Hematopoietic multipotent progenitor cell treated with erythropoietin and hydrocortisone succinate and interleukin-3 and kit ligand, for 17 days (in vitro differentiated cells): ENCODE results near the gene KCNN3.
A peak's percentile ranks its signal among the peaks of the same experiment; 100 is the strongest.
"Not testable (repeated sequence)": the region's sequence is repeated elsewhere in the genome, so short reads cannot be mapped to it uniquely, and the experiment has no call there.

ENCODE experiments used
- DNase-seq: peaks from one replicate; pipeline ENCODE4 v3.0.0-alpha.2; 2015; ENCODE audit warnings: low spot score

The KCNN3 gene

DNA sequence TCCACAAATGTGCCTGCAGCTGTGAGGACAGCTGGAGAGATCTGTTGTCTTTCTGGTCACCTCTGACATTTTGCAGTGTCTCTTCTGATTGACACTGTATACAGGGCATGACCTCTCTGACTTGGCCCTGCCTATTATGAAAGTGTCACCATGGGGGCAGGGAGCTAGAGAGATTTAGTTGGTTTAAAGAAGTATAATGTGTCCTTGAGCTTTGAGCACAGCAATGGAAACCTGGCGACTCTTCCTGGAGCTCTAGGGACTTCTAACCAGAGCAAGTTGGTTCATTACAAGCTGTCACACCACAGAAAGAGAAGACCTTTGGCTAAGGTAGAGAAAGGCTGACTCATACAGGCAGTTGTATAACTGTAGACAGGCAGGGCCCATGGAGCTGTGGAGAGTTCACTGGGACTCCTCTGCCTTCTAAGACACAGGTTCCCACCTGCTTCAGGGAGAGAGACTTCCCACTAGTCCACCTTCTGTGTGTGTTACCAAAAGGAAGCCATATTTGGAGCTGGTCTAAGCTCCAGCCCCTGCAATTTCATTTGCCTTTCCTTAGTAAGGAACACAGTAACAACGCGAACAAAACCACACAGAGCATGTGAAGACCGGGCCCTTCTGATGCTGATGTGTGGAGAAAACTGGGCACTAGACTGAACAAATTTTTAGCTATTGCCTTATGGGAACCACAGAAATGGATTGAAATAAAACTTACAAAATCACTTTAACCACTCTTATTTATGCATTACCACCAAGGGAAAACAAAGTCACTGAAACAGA lies 171.6 kb downstream of the KCNN3 start:
- no peak for DNase-seq

DNA sequence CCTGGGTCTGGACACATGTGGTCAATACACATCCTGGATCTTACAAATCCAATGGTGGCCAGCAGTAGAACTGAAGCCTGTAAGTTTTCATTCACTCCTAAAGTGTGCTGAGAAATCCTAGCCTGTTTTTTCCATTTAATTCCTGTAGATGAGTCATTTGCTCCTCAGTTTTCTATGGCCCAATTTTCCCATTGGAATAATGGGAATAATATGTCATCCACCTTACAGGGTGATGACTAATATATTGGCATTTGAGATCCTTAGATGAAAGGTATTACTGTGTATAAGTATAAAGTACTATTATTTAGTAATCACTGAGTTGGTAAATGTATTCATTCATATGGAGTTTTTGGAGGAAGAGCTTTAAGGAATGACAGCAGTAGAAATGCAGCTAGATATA lies 172.4 kb downstream of the KCNN3 start:
- DNase-seq = no peak

DNA sequence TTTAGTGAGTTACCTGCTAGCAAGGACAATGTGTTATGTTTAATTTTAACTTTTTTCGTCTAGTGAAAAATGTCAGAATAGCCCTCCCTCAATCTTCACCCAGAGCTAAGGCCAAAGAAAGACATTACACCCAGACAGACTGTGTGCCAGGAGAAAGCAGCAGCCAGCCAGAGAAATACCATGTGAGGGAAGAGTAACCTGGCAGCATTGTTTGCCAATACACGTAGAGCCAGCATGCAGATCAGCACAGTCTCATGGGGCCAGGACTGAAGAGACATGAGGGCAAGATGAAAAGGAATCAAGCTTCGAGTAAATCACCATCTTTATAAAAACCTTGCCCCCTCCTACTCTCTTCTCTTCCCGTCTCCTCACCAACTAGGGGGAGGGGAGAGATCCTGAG lies 173.6 kb downstream of the KCNN3 start:
- no peak for DNase-seq

DNA sequence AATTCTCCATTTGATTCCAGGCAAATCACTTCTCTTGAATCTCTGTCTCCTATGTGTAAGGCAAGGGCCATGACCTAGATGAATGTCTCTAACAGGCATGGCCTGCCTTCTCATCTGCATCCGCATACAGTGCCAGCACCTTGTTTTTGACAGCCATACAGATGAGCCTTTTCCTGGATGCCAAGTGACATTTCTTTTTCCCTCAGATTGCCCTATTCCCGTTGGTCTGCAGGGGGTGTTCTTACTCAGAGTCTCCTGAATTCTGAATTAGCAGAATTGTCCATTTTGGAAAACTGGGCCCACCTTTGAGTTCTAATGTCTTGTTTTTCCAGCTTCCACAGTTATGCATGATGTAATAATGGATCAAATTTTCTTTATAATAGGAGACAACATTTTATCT lies 174.1 kb downstream of the KCNN3 start:
- DNase-seq = no peak

DNA sequence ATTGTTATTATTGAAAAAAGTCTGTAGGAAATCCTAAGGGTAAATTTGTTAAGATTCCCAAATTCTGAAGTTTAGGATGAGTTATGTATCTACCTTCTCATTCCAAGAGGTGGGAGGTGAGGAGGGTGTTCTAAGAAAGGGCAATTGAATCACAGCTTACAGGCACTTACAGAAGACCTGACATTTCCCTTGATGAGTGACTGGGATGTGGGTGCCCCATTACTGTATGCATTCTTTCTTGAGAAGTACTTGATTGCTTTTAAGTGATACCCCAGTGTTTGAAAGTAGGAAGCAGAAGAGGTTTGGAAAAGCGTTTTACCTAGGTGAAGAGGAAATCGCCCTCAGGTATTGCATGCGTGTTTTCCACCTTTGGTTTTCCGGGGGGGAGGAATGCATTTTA lies 175.1 kb downstream of the KCNN3 start:
- DNase-seq = no peak

DNA sequence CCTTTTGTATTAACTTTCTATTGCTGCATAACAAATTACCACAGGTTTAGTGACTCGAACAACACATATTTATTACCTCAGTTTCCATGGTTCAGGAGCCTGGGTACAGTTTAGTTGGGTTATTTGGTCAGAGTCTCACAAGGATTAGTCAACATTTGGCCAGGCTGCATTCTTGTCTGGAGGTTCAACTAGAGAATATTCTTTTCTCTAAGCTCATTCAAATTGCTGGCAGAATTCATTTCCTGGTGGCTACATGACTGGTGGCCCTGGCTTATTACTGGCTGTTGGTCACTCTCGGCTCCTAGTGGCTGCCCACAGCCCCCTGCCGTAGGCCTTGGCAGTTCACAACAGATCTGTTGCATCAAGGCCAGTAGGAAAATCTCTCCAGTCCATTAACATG lies 181.0 kb downstream of the KCNN3 start:
- DNase-seq = no peak

DNA sequence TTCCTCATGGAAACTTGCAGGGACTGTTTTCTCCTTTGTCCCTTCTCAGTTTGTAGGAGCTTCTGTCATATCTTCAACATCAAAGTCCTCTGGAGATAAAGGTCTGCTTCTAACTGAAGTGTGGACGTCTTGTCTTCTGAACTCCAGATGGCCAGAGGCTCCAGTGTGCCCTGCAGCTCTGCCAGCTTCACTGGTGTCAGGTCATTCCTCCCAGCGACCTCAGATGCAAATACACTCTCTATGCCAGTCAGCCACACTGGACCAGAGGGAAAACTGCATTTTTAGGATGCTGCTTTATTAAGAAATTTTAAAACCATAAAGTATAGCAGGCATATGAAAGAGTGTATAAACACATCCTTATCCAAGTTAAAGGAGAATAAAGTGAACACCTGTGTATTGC lies 183.6 kb downstream of the KCNN3 start:
- DNase-seq = no peak

DNA sequence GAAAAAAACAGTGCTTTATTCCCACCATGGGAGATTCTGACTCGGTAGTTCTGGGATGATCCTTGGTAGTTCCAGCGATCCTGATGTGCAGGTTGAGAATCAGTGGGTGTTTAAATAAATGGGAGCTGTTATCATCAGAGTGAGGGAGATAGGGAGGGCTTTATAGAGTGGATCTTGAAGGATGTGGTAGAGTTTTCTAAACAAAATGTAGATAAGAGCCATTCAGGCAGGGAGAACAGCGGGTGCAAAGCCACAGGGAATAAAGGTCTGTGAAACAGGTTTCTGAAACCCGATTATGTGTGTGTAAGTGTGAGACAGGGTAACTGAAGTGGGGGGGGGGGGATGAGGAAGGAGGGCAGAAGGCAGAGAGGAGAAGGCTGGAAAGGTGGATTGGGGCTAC lies 186.3 kb downstream of the KCNN3 start:
- no peak for DNase-seq

DNA sequence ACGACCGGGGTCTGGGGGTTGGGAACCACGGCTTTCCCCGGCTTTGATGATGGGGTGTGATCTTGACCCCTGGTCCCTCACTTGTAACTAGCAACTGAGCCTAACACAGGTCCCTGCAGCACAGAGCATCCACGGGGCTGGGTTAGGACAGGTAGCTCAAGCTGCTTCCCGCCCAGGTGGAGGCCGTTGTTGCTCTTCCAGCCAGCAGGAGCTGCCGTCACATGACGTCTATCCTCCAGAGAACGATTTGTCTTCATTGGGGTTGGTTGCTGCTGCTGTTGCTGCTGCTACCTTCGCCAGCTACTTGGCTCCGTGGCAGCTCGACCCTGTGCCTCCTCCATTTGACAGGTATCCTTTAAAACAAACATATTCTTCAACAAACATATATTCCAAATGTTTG lies 187.8 kb downstream of the KCNN3 start:
- no peak for DNase-seq

DNA sequence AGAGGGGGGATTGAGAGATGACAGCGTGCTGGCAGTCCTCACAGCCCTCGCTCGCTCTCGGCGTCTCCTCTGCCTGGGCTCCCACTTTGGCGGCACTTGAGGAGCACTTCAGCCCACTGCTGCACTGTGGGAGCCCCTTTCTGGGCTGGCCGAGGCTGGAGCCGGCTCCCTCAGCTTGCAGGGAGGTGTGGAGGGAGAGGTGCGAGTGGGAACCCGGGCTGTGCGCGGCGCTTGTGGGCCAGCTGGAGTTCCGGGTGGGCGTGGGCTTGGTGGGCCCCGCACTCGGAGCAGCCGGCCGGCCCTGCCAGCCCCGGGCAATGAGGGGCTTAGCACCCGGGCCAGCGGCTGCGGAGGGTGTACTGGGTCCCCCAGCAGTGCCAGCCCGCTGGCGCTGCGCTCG lies 192.2 kb downstream of the KCNN3 start:
- not testable (repeated sequence) for DNase-seq

DNA sequence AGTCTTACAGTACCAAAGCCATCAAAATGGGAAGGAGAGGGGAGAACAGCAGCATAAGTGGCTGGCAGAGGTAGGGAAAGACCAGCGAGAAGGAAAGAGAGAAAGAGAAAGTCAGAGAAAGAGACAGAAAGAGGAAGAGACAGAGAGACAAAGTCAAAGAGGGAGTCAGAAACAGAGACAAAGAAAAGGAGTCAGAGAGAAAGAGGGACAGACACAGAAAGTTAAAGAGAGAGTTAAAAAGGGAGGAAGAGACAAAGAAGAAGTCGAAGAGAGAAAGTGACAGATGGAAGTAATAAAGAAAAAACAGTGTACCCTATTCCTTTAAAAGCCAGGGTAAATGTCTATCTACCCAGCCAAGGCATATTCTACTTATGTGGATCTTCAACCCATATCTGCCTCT lies 193.2 kb downstream of the KCNN3 start:
- DNase-seq = not testable (repeated sequence)

DNA sequence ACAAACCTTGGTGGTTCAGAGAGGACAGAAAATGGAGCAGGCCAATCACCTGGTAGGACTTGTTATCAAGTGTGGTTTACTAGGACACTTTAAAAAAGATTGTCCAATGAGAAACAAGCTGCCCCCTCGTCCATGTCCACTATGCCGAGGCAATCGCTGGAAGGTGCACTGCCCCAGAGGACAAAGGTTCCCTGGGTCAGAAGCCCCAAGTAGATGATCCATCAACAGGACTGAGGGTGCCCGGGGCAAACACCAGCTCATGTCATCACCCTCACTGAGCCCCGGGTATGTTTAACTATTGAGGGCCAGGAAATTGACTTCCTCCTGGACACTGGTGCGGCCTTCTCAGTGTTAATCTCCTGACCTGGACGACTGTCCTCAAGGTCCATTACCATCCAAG lies 195.6 kb downstream of the KCNN3 start:
- DNase-seq = not testable (repeated sequence)

DNA sequence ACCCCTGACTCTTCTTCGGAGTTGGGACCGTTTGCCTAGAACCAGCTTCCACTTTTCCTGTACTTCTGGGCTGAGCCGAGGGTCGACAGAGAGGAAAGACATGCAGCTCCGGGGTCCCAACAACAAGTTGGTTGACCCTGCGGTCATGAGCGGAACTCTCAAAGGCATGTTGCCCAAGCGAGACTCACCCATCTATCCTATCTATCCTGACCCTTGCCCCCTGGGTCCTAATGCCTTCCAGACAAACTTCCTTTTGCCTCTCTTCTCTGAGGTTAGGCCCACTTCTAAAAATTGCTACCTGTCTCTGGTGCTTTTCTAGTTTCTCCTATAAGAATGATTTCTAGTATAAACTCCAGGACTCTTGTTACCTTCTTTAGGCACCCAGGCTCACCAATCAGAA lies 197.8 kb downstream of the KCNN3 start:
- not testable (repeated sequence) for DNase-seq

DNA sequence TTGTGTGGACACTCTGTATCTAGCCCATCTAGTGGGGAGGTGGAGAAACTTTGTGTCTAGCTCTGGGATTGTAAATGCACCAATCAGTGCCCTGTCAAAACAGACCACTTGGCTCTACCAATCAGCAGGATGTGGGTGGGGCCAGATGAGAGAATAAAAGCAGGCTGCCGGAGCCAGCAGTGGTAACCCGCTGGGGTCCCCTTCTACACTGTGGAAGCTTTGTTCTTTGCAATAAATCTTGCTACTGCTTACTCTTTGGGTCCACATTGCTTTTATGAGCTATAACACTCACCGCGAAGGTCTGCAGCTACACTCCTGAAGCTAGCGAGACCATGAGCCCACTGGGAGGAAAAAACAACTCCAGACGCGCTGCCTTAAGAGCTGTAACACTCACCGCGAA lies 198.7 kb downstream of the KCNN3 start:
- not testable (repeated sequence) for DNase-seq

DNA sequence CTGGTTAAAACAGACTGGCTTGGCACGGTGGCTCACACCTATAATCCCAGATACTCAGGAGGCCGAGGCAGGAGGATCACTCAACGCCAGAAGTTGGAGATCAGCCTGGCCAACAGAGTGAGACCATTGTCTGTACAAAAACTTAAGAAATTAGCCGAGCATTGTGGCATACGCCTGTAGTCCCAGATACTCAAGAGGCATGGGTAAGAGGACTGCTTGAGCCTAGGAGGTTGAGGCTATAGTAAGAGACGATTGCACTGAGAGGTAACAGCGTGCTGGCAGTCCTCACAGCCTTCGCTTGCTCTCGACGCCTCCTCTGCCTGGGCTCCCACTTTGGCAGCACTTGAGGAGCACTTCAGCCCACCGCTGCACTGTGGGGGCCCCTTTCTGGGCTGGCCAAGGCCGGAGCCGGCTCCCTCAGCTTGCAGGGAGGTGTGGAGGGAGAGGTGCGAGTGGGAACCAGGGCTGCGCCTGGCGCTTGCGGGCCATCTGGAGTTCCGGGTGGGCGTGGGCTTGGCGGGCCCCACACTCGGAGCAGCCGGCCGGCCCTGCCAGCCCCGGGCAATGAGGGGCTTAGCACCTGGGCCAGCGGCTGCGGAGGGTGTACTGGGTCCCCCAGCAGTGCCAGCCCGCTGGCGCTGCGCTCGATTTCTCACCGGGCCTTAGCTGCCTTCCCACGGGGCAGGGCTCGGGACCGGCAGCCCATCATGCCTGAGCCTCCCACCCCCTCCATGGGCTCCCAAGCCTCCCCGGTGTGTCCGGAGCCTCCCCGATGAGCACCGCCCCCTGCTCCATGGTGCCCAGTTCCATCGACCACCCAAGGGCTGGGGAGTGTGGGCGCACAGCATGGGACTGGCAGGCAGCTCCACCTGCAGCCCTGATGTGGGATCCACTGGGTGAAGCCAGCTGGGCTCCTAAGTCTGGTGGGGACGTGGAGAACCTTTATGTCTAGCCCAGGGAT lies 199.5 kb downstream of the KCNN3 start:
- not testable (repeated sequence) for DNase-seq

DNA sequence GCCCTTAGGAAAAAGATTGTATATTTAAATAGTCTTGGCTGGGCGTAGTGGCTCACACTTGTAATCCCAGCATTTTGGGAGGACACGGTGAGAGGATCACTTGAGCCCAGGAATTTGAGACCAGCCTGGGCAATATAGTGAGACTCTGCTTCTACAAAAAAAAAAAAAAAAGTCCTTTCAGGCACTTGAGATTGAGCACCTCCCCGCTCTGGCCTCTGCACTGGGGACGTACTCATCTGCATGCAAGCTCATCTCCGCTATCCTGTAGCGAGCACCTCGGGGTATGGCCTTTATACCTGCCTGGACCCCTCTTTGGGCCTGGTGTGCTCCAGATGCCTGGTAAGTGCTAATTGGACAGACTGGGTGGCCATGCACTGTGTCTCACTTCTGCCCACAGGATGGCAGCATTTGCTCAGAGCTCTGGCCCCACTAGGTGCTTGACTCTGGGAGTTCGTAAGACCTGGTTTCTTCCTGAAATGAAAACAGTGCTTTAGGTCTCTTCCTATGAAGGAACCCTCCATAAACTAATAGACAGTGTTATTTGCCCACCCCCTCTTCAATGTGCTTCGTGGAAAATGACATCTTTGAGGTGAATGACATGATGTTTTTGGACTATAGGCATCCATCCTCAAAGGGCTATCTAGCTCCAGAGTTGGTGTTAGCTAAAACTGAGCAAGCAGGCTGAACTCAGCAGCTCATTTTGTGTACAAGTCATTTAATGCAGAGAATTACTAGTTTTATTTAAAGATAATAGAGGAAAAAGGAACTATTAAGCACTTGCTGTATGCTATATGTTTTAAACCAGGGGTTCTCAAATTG lies 200.4 kb downstream of the KCNN3 start:
- DNase-seq = peak; percentile 50

DNA sequence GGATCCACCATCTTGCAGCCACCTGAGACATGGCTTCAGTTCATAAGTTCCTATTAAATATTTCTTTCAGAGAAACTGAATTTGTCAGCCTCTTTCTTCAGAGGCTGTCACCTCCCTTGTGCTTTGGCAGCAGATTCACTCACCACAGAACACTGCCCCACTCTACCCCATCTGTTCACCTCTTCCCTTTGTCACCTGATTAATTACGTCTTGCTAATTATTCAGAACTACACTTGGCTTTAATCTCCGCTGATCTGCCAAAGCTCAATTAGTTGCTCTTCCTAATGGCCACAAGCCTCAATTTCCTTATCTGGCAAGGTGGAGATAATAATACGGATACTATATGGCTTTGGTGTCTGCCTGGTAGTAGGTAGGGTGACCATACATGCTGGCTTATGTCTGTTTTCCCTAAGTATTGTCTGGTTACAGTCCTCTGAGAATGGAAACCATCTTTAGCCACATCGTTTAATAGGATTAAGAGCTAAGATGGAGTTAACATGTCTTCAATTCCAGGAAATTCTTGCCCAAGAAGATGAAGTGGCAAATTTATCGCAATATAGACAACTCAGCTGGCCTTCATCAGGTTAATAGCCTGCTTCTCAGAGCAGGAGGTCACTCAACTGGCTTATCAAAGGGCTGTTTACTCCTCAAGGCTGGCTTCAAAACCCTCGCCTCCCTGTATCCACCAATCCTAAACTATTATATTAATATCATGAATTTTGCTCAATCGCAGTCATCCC lies 203.9 kb downstream of the KCNN3 start:
- DNase-seq = no peak

DNA sequence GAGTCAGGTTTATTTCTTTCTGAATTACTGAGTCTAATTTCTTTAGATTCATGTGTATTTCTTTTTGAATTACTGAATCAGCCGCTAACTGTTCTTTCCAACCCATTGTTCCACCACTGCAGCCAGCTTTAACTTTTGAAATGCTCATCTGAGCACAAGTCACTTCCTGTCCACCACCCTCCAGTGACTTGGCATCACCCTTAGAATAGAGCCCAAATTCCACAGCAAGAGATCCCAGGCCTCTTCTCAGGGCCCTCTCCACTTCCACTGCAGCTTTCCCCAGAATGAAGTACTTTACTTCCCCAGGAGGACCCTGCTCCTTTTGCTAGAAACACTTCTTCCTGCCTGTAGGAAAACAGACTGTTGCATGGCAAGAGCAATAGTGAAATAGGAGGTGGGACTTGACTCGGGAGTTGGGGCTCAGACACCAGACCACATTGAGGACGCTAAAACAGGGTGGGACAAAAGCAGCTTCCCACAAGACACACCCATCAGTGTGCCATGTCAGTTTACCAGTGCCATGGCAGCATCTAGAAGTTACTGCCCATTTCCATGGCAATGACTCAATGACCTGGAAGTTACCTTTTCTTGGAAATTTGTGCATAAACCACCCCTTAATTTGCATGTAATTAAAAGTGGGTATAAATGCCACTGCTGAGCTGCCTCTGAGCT lies 205.6 kb downstream of the KCNN3 start:
- DNase-seq = no peak

DNA sequence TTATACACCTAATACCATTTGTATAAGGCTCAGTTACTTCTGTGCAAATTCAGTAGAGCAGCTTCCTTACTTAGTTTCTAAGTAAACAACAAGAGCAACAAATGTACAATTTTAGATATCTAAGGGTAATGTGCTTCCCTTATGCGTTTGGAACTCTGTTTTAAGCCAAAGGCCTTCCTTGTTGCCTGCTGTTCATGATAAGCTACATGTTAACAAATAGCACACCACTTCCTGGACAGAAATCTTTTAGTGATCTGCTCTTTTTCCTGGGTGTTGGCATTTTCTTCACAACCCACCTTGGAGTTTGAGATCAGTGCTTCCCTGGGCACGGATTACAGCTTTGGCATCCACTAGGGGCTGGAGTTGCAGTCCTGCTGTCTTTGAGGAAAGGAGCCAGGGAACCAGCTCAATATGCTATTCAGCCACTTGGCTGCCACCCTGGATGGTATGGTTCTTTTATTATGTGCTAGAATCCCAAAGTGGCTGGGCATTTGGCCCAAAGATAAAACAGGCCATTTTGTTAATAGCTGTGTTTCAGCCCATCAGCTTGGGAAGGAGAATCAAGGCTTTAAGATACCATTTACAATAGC lies 206.5 kb downstream of the KCNN3 start:
- DNase-seq = no peak

DNA sequence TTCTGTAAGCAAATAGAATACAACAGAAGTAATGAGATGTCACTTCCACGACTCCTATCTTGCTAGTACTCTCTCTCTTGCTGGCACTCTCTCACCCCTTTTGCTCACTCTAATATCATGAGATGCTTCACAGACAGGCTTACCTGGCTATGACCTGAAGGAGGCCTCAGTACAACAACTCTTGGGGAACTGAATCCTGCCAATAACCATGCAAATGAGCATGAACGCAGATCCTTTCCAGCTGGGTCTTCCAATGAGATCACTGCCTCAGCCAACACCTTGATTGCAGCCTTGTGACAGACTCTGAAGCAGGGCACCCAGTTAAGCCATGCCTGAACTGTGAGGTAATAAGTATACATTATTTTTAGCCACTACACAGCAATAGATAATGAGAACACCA lies 209.0 kb downstream of the KCNN3 start:
- DNase-seq = no peak
